Urothelium cell line (cell line): Measurements from ENCODE around the gene SEPTIN10.
"Not testable (repeated sequence)": the region's sequence is repeated elsewhere in the genome, so short reads cannot be mapped to it uniquely, and the experiment has no call there.

Experiments used
- DNase-seq: peaks from one replicate; pipeline ENCODE4 v3.0.0; 2011; ENCODE audit warnings: low spot score, mixed read lengths
- FAIRE-seq: peaks from 2 replicates; lab custom pipeline; 2011; peaks lifted over from hg19 to GRCh38; lab: Jason Lieb, UNC

Gene SEPTIN10

DNA sequence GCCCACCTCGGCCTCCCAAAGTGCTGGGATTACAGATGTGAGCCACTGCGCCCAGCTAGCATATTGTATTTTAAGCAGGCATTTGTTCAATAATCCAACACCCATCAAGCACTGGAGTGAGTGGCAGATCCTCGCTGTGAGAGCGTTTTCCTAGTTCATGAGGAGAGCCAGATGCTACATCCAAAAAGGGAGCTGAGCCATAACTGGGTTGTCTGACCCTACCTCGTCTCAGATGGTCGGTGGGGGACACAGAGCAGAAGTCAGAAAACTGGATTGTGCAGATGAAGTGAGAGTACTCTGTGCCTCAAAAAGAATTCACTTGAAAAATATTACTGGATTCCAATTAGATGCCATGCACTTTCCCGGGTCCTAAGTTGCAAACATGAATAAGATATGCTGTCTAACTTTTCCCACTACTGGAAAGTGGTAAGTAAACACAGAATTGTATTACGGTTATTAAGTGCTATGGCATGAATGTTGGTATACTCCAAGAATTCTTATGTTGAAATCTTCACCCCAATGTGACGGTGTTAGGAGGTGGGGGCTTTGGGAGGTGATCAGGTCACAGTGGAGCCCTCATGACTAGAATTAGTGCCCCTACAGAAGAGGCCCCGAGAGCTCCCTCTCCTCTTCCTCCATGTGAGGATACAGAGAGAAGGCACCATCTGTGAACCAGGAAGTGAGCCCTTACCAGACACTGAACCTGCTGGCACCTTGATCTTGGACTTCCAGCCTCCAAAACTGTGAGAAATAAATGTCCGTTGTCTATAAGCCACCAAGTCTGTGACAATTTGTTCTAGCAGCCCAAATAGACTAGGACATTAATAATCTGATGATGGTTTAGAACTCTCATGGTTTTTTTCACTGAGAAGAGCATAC, 21.9 kb upstream of the SEPTIN10 start:
- DNase-seq (no peak), FAIRE-seq (no peak)

DNA sequence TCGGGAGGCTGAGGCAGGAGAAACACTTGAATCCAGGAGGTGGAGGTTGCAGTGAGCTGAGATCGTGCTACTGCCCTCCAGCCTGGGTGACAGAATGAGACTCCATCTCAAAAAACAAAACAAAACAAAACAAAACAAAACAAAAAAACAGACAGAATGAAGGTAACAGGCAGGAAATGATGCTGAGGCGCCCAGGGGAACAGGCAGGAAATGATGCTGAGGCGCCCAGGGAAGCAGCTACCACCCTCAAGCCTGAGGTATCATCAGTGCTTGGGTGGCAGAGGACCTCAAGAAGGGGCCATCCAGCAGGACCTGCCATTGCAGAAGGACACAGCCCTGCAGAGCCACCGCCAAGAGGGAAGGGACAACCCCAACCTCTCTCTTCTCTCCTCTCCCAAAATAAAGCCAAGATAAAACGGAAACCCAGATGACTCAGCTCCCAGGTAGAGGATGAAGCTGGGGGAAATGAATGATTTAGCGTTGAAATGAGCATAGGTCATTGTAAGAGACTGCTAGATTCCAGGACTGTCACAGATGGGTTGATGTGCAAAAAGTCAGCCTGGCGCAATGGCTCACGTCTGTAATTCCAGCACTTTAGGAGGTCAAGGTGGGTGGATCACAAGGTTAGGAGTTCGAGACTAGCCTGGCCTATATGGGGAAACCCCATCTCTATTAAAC, 19.7 kb upstream of the SEPTIN10 start:
- DNase-seq: no peak
- no peak for FAIRE-seq

DNA sequence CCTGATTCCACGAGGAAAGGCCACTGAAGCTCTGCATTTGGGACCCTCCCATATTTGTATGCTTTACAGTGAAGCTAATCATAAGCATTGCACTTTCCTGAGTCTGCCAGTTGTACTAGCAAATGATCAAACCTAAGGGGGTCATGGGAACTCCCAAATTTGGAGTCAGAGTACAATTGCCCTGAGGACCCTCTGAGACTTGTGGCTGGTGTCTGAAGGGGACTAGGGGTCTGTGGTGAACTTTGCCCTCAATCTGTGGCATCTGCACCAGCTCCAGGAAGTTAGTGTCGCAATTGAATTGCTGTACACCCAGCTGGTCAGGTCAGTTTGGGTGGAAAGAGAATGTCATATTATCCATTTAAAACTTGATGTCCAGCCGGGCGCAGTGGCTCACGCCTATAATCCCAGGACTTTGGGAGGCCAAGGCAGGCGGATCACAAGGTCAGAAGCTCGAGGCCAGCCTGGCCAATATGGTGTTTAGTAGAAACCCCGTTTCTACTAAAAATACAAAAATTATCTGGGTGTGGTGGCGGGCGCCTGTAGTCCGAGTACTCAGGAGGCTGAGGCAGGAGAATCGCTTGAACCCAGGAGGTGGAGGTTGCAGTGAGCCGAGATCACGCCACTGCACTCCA, 18.5 kb upstream of the SEPTIN10 start:
- no peak for DNase-seq
- FAIRE-seq: no peak

DNA sequence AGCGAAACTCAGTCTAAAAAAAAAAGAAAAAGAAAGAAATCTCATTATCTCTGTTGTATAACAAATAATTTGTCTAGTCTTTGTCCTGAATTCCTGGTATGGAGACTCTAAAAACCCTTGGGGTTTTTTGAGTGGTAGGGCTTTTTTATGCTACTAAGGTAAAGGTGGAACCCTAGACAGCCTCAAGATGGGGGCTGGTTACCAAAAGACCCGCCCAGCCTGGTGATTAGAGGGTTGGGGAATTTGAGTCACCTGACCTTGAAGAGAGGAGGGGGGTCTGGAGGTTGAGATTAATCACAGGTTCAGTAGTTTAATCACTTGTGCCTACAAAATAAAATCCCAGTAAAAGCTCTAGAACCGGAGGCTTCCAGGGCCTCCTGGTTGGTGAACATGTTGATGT, 18.0 kb upstream of the SEPTIN10 start:
- DNase-seq: no peak
- no peak for FAIRE-seq

DNA sequence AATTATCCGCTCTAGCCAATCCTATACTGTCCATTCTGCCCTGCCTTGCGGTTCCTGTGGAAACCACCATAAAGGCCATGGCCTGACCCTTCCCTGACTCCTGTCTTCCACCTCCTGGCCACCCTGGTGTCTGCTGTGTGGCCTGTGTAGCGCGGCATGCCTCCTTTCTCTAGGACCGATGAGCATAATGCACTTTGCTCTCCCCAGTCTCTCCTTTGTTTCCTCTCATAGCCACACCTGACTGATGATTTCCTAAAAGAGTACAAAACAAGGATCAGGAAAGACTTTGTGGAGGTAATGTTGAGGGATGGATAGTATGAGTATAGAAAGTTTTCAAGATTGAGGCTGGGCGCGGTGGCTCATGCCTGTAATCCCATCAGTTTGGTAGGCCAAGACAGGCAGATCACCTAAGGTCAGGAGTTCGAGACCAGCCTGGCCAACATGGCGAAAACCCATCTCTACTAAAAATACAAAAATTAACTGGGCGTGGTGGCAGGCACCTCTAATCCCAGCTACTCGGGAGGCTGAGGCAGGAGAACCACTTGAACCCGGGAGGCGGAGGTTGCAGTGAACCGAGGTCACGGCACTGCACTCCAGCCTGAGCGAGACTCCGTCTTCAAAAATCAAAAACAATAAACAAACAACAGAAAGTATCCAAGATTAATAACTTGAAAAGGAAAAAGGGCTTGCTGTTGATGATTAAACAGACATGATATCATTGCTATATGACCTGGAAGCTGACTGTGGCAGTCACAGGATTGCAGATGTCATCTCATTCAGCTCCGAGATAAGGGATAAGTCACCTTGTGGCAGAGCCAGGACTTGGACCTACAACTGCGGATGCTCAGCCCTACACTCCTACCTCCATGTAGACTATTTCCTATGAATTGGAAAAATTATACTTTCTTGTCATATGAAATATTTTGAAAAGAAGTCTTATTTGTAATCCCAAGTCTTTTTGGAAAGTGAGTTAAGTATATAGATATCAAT, 17.0 kb upstream of the SEPTIN10 start:
- no peak for FAIRE-seq

DNA sequence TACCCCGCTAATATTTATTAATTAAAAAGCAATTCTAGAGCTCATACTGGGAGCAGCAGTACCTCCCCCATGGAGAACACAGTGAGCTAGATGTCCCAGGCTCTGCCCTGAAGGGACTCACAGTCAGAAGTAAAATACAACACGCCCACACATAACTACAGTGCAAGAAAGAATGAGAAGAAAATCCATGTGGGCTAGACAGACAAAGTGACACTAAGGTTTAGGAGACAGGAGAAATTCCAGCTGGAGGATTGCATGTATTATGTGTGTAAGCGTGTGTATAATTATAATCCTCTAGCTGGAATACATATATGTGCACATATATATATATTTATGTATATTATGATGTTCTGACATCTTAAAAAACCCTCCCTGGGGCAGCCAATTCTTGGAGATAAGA, 16.1 kb upstream of the SEPTIN10 start:
- FAIRE-seq (no peak), DNase-seq (no peak)

More for the DNA sequence above, 17.0 kb upstream of the SEPTIN10 start:
- no peak for DNase-seq

DNA sequence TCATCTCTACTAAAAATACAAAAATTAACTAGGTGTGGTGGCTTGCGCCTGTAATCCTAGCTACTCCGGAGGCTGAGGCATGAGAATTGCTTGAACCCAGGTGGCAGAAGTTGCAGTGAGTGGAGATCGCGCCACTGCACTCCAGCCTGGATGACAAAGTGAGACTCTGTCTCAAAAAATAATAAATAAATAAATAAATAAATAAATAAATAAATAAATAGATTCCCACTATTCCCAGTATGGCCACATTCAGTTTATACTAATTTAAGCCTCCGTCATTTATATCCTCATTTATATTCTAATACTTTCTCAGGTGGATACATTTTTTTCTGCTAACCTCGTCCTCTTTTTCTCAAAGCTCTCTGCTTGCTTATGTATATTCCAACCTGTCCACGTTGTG, 14.6 kb upstream of the SEPTIN10 start:
- not testable (repeated sequence) for DNase-seq, FAIRE-seq

DNA sequence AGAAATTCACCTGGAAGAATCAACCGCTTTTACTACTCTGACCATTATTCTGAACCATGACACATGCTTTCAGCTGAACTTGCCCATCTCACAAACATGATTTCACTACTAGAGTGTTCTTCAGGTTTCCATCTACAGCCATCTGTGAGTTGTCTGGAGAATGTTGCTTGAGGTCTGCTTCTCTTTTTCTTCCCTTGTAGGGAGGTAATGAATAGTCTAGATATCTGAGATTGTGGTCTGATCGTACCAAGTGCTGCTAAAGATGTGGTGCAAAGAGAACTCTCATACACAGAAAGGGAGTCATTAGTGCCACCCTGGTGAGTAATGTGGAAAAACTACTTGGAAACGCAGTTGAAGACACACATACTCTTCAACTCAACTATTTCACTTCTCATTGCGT, 10.6 kb upstream of the SEPTIN10 start:
- no peak for DNase-seq
- no peak for FAIRE-seq

DNA sequence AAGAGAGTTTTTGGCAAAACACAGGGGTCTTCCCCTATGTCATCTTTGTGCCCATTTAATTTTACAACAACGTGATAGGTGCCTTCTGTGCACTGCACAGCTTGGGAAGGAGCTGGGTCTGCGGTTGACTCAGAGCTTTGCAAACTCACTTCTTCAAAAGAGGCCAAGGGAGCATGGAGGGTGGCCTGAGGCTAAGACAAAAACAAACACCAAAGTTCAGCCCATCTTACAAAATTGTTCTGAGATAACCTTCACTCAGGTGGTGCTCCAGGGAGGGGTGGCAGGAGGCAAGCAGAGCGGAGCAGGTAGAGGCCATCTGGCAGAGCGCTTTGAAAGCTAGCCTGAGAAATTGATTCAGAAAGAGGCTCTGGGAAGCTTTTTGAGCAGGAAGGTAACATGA, 10.2 kb upstream of the SEPTIN10 start:
- DNase-seq: no peak
- FAIRE-seq: no peak

DNA sequence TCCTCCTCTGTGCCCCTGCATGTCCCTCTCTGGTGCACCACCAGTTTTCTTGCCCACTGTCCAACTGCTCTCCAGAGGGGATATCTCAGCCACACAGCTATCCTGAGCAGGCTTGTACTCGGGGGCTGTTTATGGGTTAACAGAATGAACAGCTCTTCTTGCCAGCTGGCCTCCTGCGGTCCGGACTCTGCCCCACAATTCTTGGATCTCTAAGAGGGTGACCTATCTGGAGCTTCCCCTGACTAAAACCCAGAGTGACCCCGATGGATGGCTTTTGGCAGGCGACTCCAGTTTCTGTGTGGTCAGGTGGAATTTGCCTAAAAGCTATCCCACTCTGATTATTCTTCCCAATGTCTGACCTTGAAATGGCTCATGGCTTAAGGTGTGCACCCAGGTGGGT, 9.5 kb upstream of the SEPTIN10 start:
- FAIRE-seq (no peak), DNase-seq (no peak)

DNA sequence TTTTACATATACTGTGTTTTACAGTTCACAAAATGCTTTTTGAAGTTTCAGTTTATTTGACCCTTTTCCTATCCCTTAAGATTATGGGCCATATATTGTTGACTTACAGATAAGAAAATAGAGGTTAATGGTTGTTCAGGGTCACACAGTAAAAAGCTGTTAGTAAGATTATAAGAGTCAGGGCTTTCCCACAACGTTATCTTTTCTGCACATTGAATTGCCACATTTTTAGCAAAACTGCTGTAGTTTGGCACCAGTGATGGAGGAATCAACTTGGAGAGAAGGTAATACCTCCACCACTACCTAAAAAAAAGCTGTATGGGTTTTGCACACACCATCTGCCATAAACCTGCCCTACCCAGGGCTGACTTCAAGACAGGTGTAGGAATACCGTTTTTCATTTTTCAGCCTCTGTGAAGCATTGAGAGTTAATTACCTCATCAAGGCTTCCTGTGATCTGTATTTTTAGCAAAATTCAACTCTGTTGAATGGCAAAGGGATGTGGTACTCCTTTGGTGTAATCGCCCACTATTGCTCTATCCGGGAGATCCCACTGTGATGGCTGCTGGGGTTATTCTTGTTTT, 5.4 kb upstream of the SEPTIN10 start:
- FAIRE-seq (no peak), DNase-seq (no peak)

DNA sequence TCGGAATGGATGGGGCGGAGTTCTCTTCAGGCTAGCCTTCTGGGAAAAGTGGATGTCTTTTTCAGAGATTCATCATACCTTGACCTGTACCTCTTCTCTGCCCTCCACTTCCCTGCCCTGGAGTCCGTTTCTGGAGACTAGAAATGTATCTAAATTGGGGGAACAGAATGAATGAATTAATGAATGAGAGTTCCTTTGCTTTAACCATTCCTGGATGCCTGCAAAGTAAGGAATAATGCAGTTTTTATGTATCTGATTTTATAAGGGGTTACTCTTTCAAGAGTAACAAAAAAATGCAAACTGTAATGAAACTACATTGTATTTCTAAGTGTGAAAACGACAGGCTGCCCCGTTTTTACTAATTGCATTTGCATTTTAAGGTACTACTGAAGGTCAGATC, 2.4 kb upstream of the SEPTIN10 start:
- FAIRE-seq (no peak), DNase-seq (no peak)

DNA sequence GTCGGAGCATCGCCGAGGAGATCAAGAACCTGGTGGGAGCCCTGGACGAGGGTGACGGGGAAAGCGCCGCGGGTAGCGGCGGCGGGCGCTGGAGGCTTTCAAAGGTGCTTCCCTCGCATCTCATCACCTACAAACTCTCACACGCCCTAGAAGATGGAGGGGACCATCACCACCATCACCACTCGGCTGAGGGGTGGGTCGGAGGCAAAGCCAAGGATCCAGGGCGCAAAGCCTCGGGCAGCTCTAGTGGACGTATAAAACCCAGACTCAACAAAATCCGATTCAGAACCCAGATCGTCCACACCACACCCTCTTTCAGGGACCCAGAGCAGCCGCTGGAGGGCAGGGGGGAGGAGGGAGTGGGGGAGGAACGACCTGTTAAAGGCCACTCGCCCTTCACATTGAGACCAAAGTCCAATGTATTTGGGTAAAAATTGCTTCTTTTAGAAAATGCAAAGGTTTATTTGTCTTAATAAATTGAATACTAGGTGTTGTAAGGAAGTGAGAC, 1.9 kb upstream of the SEPTIN10 start:
- FAIRE-seq (peak; percentile 66), DNase-seq (peak; percentile 62)

DNA sequence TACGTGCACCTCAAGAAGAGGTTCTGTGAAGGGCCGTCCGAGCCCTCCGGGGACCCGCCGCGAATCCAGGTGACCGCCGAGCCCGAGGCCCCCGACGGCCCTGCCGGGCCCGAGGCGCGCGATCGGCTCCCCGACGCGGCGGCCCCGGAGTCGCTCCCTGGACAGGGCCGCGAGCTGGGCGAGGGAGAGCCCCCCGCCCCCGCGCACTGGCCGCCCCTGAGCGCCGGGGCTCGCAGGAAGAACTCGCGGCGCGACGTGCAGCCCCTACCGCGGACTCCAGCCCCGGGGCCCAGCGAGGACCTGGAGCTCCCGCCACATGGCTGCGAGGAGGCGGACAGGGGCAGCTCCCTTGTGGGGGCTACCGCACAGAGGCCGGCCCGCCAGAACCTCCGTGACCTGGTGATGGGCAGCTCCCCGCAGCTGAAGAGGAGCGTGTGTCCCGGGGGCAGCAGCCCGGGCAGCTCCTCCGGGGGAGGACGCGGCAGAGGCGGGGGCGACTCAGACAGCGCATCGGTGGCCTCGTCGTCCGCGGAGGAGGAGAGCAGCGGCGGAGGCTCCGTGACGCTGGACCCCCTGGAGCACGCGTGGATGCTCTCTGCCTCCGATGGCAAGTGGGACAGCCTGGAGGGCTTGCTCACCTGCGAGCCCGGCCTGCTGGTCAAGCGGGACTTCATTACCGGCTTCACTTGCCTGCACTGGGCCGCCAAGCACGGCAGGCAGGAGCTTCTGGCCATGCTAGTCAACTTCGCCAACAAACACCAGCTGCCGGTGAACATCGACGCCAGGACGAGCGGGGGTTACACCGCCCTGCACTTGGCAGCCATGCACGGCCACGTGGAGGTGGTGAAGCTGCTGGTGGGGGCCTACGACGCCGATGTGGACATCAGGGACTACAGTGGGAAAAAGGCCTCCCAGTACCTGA, 1.2 kb upstream of the SEPTIN10 start:
- peak; percentile 89 for FAIRE-seq
- DNase-seq: peak; percentile 32

DNA sequence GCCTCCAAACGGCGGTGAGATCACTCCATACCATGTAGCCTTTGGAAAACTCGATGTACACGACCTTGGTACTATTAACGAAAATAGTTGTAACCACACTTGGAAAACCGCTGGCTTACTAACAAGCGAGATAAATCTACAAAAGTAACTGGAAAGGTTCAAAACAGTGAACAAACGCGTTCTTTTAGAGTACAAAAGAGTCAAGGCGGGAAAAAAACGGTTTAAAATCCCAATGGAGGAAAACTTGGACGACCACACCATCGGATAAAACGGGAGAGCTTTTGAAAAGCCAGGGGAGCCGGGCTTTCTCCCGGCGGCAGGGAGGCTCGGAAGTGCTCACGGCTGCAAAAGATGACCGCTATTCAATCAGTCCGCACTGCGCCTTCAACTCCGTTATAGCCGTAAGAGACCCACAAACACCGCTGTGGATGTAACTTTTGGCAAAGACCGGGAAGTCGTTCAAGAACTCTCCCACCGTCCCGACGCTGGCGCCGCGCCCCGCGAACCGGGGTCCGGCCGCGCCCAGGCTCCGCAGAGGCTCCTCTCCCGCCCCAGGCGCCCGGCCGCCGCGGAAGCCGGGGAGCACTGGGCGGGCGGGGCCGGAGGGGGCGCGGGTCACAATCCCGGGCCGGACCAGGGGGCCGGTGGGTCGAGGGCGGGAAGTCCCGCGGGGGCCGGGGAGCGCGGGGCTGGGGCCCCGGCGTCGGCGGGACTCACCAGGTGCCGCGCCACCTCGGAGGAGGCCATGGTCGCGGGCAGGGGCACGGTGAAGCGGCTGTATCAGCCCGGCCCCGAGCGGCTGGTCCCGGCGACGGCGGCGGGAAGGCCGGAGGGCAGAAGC, 465 bp downstream of the SEPTIN10 start:
- FAIRE-seq (no peak), DNase-seq (peak; percentile 53)

DNA sequence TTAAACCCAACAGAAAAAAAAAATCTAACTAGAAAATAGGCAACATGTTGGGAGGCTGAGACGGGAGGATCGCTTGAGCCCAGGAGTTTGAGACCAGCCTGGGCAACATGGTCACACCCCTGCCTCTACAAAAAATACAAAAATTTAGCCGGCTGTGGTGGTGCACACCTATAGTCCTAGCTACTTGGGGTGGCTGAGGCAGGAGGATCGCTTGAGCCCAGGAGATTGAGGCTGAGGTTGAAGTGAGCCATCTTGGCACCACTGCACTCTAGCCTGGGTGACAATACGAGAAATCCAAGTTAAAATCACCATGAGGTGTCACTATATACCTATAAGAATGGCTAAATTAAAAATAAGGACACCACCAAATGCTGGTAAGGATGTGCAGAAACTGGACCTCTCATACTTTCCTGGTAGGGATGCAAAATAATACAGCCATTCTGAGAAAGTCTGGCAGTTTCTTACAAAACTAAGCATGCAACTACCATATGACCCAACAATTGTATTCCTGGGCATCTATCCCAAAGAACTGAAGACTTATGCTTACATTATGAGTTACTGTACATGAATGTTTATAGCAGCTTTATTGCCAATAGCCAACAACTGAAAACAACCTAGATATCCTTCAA, 2.2 kb downstream of the SEPTIN10 start:
- DNase-seq (no peak), FAIRE-seq (no peak)

DNA sequence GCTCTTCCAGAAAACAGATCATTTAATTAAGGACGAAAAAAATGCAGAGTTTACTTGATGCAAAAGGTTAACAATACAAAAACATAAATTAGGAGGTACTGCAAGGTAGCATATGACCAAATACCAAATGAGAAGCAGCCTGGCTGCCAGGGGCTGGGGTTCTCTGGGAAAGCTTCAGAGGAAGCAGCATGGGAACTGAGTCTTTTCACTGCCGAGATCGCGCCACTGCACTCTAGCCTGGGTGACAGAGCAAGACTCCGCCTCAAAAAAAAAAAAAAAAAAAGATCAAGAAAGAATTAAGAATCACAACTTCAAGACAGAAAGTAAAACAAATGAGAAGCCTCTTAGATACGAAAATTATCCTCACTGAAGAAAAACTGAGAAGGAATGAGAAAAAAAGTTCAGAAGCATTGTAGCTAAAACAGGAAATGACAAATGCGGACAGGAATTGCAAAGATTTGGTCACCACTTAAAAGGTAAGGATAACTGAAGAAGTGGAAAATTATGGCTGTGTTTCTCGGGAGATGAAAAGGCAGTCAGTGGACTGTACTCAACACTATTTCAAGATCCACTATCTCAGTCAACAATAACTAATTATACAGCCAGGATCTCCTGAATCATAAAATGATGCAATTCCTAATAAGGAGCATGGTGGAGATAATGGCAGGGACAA, 4.3 kb downstream of the SEPTIN10 start:
- FAIRE-seq (no peak), DNase-seq (peak; percentile 31)
